SK-N-SH (cell line): ENCODE data around the gene MAP3K19.

Source experiments
- EZH2phosphoT487 ChIP-seq: fragments of 200-600 bp; sonication (generic); IDR thresholded peaks from 2 replicates; pipeline ENCODE4 v1.6.1; 2017; ENCODE audit warnings: low read depth, mixed run types, mild to moderate bottlenecking, antibody characterized with exemption, moderate library complexity, borderline replicate concordance
- GABPA ChIP-seq: IDR thresholded peaks from 2 replicates; pipeline ENCODE4 v1.4.0; 2012; ENCODE audit warnings: low read depth, mild to moderate bottlenecking
- JUND ChIP-seq: IDR thresholded peaks from 2 replicates; pipeline ENCODE4 v1.4.0; 2012
- POLR2AphosphoS5 ChIP-seq: IDR thresholded peaks from 2 replicates; pipeline ENCODE4 v1.6.1; 2012; ENCODE audit warnings: low read depth, low read length
- RAD21 ChIP-seq: IDR thresholded peaks from 2 replicates; pipeline ENCODE4 v1.6.1; 2012; ENCODE audit warnings: mild to moderate bottlenecking, low read length
- SIN3A ChIP-seq: IDR thresholded peaks from 2 replicates; pipeline ENCODE4 v1.6.1; 2012; ENCODE audit warnings: low read depth, mild to moderate bottlenecking, low read length, moderate library complexity, borderline replicate concordance
- TCF12 ChIP-seq: IDR thresholded peaks from 2 replicates; pipeline ENCODE4 v1.4.0; 2012
- TEAD4 ChIP-seq: IDR thresholded peaks from 2 replicates; pipeline ENCODE4 v1.4.0; 2012; ENCODE audit warnings: mild to moderate bottlenecking, borderline replicate concordance; ENCODE audit not compliant: insufficient read depth
- TF ChIP-seq, protein P1 (sequence below): IDR thresholded peaks from 2 replicates; pipeline ENCODE4 v1.6.1; 2012; ENCODE audit warnings: mild to moderate bottlenecking, low read depth, low read length, moderate library complexity
- TF ChIP-seq, protein P2 (sequence below): fragments of 200-600 bp; sonication (generic); IDR thresholded peaks from 2 replicates; pipeline ENCODE4 v1.6.1; 2017; ENCODE audit warnings: antibody characterized with exemption, mild to moderate bottlenecking, moderate library complexity

GRCh38 chr2:134933732-134934131 lies 113.5 kb downstream of the MAP3K19 start:
- TF ChIP-seq, protein P1, sequence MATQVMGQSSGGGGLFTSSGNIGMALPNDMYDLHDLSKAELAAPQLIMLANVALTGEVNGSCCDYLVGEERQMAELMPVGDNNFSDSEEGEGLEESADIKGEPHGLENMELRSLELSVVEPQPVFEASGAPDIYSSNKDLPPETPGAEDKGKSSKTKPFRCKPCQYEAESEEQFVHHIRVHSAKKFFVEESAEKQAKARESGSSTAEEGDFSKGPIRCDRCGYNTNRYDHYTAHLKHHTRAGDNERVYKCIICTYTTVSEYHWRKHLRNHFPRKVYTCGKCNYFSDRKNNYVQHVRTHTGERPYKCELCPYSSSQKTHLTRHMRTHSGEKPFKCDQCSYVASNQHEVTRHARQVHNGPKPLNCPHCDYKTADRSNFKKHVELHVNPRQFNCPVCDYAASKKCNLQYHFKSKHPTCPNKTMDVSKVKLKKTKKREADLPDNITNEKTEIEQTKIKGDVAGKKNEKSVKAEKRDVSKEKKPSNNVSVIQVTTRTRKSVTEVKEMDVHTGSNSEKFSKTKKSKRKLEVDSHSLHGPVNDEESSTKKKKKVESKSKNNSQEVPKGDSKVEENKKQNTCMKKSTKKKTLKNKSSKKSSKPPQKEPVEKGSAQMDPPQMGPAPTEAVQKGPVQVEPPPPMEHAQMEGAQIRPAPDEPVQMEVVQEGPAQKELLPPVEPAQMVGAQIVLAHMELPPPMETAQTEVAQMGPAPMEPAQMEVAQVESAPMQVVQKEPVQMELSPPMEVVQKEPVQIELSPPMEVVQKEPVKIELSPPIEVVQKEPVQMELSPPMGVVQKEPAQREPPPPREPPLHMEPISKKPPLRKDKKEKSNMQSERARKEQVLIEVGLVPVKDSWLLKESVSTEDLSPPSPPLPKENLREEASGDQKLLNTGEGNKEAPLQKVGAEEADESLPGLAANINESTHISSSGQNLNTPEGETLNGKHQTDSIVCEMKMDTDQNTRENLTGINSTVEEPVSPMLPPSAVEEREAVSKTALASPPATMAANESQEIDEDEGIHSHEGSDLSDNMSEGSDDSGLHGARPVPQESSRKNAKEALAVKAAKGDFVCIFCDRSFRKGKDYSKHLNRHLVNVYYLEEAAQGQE, result no peak
- no peak for TF ChIP-seq TCF12
- no peak for TF ChIP-seq SIN3A
- no peak for TF ChIP-seq EZH2phosphoT487
- TF ChIP-seq, protein P2, sequence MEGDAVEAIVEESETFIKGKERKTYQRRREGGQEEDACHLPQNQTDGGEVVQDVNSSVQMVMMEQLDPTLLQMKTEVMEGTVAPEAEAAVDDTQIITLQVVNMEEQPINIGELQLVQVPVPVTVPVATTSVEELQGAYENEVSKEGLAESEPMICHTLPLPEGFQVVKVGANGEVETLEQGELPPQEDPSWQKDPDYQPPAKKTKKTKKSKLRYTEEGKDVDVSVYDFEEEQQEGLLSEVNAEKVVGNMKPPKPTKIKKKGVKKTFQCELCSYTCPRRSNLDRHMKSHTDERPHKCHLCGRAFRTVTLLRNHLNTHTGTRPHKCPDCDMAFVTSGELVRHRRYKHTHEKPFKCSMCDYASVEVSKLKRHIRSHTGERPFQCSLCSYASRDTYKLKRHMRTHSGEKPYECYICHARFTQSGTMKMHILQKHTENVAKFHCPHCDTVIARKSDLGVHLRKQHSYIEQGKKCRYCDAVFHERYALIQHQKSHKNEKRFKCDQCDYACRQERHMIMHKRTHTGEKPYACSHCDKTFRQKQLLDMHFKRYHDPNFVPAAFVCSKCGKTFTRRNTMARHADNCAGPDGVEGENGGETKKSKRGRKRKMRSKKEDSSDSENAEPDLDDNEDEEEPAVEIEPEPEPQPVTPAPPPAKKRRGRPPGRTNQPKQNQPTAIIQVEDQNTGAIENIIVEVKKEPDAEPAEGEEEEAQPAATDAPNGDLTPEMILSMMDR, result no peak
- TF ChIP-seq RAD21, result no peak
- TF ChIP-seq POLR2AphosphoS5, result no peak
- TF ChIP-seq TEAD4, result no peak
- no peak for TF ChIP-seq JUND
- TF ChIP-seq GABPA, result no peak
